Neuron (in vitro differentiated cells): ENCODE data around the gene NECTIN1.

Source experiments
- H2AFZ ChIP-seq: one replicate; pipeline ENCODE4 v1.6.1; 2013; ENCODE audit warnings: low read depth, mild to moderate bottlenecking, inconsistent platforms, low read length, moderate library complexity
- H3K27me3 ChIP-seq: one replicate; pipeline ENCODE4 v1.6.1; 2013; ENCODE audit warnings: low read length; ENCODE audit not compliant: insufficient read depth
- H3K36me3 ChIP-seq: one replicate; pipeline ENCODE4 v1.6.1; 2013; ENCODE audit warnings: low read length; ENCODE audit not compliant: insufficient read depth
- H3K4me1 ChIP-seq: one replicate; pipeline ENCODE4 v1.6.1; 2013; ENCODE audit warnings: low read length; ENCODE audit not compliant: insufficient read depth
- H3K4me3 ChIP-seq: 2 replicates; pipeline ENCODE4 v1.5.1; 2013; ENCODE audit warnings: mild to moderate bottlenecking, low read length, moderate library complexity
- H3K9me3 ChIP-seq: one replicate; pipeline ENCODE4 v1.6.1; 2013; ENCODE audit warnings: low read length

Gene NECTIN1

GRCh38 chr11:119684361-119685110 lies 44.5 kb downstream of the NECTIN1 start:
- H3K36me3 ChIP-seq = no peaks in the 10 kb centered on the region
- peaks cover 14% of the 10 kb centered on the region for H3K4me1 ChIP-seq
- no peaks in the 10 kb centered on the region for H3K9me3 ChIP-seq
- H3K4me3 ChIP-seq = no peak overlapping the region
- no peaks in the 10 kb centered on the region for H3K27me3 ChIP-seq
- no peak overlapping the region for H2AFZ ChIP-seq

- Histone ChIP-seq H3K27me3 (no peaks in the 10 kb centered on the region), H3K4me3 (no peak overlapping the region), H3K36me3 (no peaks in the 10 kb centered on the region), H2AFZ (no peak overlapping the region), H3K4me1 (peaks cover 14% of the 10 kb centered on the region), H3K9me3 (no peaks in the 10 kb centered on the region)
Measured at GRCh38 chr11:119683783-119684182, 45.2 kb downstream of the NECTIN1 start.

- Histone ChIP-seq H3K4me1 (peaks cover 6% of the 10 kb centered on the region), H3K4me3 (no peak overlapping the region), H2AFZ (no peak overlapping the region), H3K36me3 (peaks cover 22% of the 10 kb centered on the region), H3K9me3 (peaks cover 13% of the 10 kb centered on the region), H3K27me3 (no peaks in the 10 kb centered on the region)
Measured at GRCh38 chr11:119681361-119681910, 47.6 kb downstream of the NECTIN1 start.

- H3K9me3 ChIP-seq = peaks cover 13% of the 10 kb centered on the region
- peaks cover 6% of the 10 kb centered on the region for H3K4me1 ChIP-seq
- H3K27me3 ChIP-seq = no peaks in the 10 kb centered on the region
- H3K36me3 ChIP-seq = peaks cover 26% of the 10 kb centered on the region
- H2AFZ ChIP-seq = no peak overlapping the region
- H3K4me3 ChIP-seq = no peak overlapping the region
Measured at GRCh38 chr11:119680541-119681360, 48.2 kb downstream of the NECTIN1 start.

GRCh38 chr11:119679346-119679745 lies 49.7 kb downstream of the NECTIN1 start:
- H3K9me3 ChIP-seq = peaks cover 13% of the 10 kb centered on the region
- H3K4me3 ChIP-seq = no peak overlapping the region
- no peaks in the 10 kb centered on the region for H3K4me1 ChIP-seq
- H3K36me3 ChIP-seq = peaks cover 34% of the 10 kb centered on the region
- no peak overlapping the region for H2AFZ ChIP-seq
- H3K27me3 ChIP-seq = no peaks in the 10 kb centered on the region

GRCh38 chr11:119678351-119678750 lies 50.6 kb downstream of the NECTIN1 start:
- H3K4me1 ChIP-seq = no peaks in the 10 kb centered on the region
- no peak overlapping the region for H3K4me3 ChIP-seq
- H3K36me3 ChIP-seq = peaks cover 40% of the 10 kb centered on the region
- H3K9me3 ChIP-seq = peaks cover 13% of the 10 kb centered on the region
- no peak overlapping the region for H2AFZ ChIP-seq
- no peaks in the 10 kb centered on the region for H3K27me3 ChIP-seq

GRCh38 chr11:119677840-119678239 lies 51.2 kb downstream of the NECTIN1 start:
- Histone ChIP-seq H3K4me3 (no peak overlapping the region), H3K9me3 (peaks cover 13% of the 10 kb centered on the region), H3K36me3 (peaks cover 40% of the 10 kb centered on the region)

GRCh38 chr11:119676461-119677020 lies 52.5 kb downstream of the NECTIN1 start:
- Histone ChIP-seq H3K4me3 (no peak overlapping the region), H3K4me1 (peaks cover under 1% of the 10 kb centered on the region), H3K36me3 (peaks cover 40% of the 10 kb centered on the region), H3K9me3 (peaks cover 13% of the 10 kb centered on the region), H2AFZ (no peak overlapping the region), H3K27me3 (no peaks in the 10 kb centered on the region)

More at GRCh38 chr11:119677840-119678239, 51.2 kb downstream of the NECTIN1 start:
- H3K27me3 ChIP-seq = no peaks in the 10 kb centered on the region
- H3K4me1 ChIP-seq = no peaks in the 10 kb centered on the region
- no peak overlapping the region for H2AFZ ChIP-seq

GRCh38 chr11:119673759-119674336 lies 55.2 kb downstream of the NECTIN1 start:
- no peaks in the 10 kb centered on the region for H3K27me3 ChIP-seq
- peaks cover 9% of the 10 kb centered on the region for H3K4me1 ChIP-seq
- no peak overlapping the region for H2AFZ ChIP-seq
- peaks cover 13% of the 10 kb centered on the region for H3K9me3 ChIP-seq
- peaks cover 40% of the 10 kb centered on the region for H3K36me3 ChIP-seq
- H3K4me3 ChIP-seq = no peak overlapping the region

GRCh38 chr11:119673052-119673758 lies 55.8 kb downstream of the NECTIN1 start:
- peaks cover 9% of the 10 kb centered on the region for H3K4me1 ChIP-seq
- H3K9me3 ChIP-seq = peaks cover 9% of the 10 kb centered on the region
- no peak overlapping the region for H3K4me3 ChIP-seq
- H3K36me3 ChIP-seq = peaks cover 35% of the 10 kb centered on the region
- H3K27me3 ChIP-seq = no peaks in the 10 kb centered on the region
- no peak overlapping the region for H2AFZ ChIP-seq

- Histone ChIP-seq H3K27me3 (no peaks in the 10 kb centered on the region), H3K4me3 (no peak overlapping the region), H2AFZ (no peak overlapping the region), H3K36me3 (peaks cover 29% of the 10 kb centered on the region), H3K9me3 (peaks cover 3% of the 10 kb centered on the region), H3K4me1 (peaks cover 9% of the 10 kb centered on the region)
Measured at GRCh38 chr11:119672597-119672996, 56.4 kb downstream of the NECTIN1 start.

GRCh38 chr11:119671561-119672015 lies 57.4 kb downstream of the NECTIN1 start:
- no peak overlapping the region for H2AFZ ChIP-seq
- no peaks in the 10 kb centered on the region for H3K9me3 ChIP-seq
- no peak overlapping the region for H3K4me3 ChIP-seq
- H3K27me3 ChIP-seq = no peaks in the 10 kb centered on the region
- H3K36me3 ChIP-seq = peaks cover 19% of the 10 kb centered on the region
- H3K4me1 ChIP-seq = peaks cover 9% of the 10 kb centered on the region
